Cortex of kidney (tissue), 1 donor: ENCODE measurements around the gene CDH4.

Source experiments
- DNase-seq: peaks from one replicate; lab custom pipeline; 2025; lab: John Stamatoyannopoulos, UW

Gene CDH4

GRCh38 chr20:61608275-61609085 lies 356.4 kb downstream of the CDH4 start:
- no peak for DNase-seq

GRCh38 chr20:61609461-61609860 lies 357.4 kb downstream of the CDH4 start:
- no peak for DNase-seq

DNA sequence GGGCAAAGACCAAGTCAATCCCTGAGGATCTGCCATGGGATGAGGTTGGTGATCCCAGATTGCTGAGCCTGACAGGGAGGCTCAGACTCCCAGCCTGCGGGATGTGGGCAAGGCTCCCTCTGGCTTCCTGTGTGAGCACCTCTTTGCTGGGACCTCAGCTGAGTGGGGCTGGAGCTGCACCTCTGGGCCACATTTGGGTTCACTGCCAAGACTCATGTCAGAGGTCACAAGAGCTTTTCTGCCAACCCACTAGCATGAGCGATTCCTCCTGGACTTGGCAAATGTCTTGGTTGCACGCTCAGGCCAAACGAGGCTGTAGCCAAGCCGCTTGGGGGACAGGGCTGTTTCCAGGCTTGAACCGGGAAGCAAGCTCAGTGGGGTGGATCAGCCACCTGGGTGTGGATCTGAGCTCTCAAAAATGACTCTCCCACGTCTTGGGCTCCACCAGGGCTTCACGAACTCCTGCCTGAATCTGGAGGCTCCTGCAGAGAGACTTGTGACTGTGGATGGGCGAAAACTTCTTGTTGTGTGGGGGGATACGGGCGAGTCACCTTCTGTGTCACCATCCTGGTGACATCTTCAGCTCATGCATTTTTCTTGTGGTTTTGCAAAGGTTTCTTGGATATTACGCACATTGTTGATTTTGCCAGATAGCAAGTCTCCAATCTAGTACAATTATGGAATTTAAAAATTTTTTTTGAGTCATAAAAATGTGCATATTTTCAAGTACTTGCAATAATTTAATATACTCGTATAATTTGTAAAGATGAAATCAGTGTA lies 359.5 kb downstream of the CDH4 start:
- no peak for DNase-seq

GRCh38 chr20:61613917-61614705 lies 362.1 kb downstream of the CDH4 start:
- no peak for DNase-seq

DNA sequence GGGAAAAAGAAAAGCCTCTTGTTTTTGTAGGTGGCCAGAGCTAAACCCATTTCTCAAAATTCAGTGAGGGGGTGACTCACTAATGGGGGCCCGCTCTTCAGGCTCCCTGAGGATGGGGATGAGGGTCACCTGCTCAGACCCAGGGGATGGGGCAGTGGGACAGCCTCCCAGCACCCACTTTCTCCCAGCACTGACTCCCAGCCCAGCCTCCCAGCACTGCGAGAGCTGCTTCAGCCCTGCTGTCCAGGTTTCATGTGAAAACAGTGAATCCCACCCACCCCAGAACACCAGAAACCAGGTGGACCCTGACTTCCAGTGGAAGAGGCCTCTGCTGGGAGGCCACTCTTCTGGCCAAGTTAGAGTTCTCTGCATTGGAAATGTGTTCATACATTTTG lies 362.6 kb downstream of the CDH4 start:
- DNase-seq, result no peak

- DNase-seq, result no peak
Observed at GRCh38 chr20:61615806-61616205, 363.7 kb downstream of the CDH4 start.

GRCh38 chr20:61619751-61620150 lies 367.7 kb downstream of the CDH4 start:
- no peak for DNase-seq

DNA sequence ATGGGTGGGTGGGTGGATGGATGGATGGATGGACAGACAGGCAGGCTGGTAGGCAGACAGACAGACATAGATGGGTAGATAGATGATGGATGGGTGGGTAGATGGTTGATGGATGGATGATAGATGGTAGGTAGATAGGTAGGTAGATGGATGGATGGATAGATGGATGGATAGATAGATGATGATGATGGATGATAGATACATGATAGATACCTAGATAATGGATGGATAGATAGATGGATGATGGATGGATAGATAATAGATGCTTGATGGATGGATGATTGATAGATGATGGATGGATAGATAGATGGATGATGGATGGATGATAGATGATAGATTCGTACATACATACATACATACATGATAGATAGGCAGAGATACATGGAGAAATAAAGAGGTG lies 368.1 kb downstream of the CDH4 start:
- no peak for DNase-seq

DNA sequence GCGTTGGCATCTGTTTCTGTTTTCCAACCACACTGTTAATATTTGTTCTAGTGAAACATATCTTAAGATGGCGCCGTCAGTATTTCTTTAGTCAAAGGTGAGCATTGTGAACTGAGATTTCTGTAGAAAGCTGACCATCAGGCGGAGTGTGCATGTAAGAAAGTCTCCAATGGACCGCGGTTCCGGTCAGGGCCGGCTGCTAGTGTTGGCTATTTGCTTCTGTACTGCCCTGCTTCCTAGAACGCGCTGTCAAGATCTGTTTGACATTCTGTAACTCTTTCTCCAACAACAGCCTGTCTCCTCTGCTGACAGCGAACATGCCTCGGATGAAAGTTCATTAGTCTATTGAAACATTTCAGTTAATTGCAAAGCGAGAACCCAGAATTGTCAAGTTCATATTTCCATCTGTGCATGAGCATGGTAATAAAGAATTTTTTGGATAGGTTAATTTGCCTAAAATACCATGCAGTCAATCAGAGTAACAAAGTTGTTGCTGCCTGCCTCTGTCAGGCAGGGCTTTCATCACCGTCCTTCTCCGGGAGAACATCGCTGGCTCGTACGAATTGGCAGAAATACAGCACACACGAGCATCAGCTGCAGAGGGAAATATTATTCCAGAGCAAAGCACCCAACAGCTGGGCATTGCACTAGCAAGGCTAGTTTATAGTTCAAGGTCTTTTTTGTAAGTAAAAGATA lies 369.1 kb downstream of the CDH4 start:
- DNase-seq, result no peak

DNA sequence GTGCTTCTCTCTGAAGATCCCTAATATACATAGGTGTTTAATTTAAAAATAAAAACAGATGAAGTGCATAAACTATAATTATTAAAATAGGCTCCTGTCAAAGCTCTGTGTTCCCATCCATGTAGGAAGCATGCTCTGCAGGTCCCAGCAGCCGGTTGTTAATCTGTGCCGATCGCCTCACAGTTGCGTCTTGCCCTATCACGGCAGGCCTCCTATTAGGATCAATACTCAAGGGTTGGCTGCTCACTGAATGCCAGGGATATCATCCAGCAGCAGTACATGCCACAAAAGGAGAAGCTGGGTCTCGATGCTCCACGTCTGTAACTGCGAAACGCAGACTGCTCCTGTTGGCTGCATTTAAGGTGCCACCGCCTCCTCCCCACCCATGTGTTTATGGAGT lies 369.8 kb downstream of the CDH4 start:
- DNase-seq, result no peak

DNA sequence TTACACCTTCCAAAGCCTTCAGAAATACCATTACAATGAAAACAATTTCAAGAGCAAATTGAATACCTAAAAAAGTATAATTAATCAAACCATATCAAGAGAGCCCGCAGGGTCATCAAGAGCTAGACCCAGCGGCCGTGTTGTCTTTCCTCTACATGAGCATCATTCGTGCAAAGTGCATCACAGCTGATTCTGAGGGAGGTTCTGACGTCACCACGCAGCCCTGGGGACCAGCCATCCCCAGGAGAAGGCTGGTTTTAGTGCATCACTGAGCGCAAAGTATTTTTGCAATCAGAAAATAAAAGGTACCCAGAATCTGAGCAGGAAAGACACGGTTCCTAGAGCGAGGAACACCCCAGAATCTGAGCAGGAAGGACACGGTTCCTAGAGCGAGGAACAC lies 371.4 kb downstream of the CDH4 start:
- DNase-seq, result no peak

DNA sequence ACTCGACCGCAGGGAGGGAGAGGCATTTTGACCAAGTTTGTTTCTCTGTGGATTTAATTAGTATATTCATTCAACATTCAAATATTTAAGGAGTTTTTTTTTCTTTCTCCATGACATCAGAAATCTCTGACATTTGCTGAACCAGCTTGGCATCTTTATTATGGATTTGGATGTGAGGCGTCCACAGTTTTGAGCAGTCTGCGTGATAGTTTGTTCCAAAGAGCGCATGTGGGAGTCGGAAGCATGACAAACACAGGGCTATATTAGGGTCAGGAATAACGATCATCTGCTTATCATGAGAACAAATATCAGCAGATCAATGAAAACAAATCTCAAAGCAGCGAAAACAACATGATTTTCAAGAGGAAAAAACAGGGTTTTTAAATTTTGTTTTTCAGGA lies 373.2 kb downstream of the CDH4 start:
- no peak for DNase-seq

- DNase-seq, result no peak
Observed at GRCh38 chr20:61626412-61626811, 374.4 kb downstream of the CDH4 start.

GRCh38 chr20:61627791-61628415 lies 375.8 kb downstream of the CDH4 start:
- no peak for DNase-seq

DNA sequence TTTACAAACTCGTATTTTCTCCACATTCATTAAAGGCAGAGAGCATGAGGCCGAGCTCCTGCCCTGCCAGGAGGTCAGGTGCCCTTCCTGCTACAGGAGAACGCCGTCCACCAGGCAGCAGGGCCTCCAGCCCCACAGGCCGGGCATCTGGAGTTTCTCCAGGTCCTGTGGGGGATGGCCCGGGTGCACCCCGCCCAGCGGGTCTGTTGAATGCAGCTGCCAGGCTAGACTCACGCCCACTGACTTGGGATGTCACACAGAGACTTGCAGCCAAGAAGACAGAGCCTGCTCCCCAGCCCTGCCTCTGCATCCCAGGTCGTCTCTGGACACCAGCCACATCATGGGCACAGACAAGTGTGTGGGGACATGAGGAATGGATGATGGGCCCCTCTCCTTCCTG lies 376.4 kb downstream of the CDH4 start:
- no peak for DNase-seq

DNA sequence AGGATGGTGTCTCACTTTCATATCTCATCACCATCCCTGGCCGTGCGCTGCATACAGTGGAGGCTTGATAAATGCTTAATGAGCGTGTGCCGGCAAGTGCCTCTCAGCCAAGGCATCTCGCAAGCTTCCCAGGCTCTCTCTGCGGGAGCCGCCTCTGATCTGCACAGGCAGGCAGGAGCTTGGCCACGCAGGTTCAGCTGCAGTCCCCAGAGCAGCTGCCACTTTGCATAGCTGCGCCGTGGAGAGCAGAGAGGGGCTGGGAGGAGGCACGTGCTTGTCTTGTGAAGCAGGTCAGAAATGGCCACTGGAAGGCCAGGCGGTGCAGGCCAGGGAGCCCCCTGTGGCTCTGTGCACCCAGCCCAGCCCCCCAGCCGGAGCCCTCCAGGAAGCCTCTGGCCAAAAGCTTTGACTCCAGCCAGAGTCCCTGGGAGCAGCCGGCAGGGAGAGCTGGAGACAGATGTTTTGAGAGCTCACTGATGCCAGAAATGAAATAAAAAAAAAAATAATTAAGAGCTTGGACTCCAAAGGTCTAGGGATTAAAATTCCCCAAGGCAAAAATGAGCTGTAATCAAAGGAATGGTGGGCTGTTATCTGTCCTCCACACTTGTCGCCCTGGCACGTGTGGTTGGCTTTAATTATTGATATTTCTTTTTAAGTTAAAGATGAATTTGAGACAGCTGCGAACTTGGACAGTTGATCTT lies 377.0 kb downstream of the CDH4 start:
- DNase-seq, result no peak

DNA sequence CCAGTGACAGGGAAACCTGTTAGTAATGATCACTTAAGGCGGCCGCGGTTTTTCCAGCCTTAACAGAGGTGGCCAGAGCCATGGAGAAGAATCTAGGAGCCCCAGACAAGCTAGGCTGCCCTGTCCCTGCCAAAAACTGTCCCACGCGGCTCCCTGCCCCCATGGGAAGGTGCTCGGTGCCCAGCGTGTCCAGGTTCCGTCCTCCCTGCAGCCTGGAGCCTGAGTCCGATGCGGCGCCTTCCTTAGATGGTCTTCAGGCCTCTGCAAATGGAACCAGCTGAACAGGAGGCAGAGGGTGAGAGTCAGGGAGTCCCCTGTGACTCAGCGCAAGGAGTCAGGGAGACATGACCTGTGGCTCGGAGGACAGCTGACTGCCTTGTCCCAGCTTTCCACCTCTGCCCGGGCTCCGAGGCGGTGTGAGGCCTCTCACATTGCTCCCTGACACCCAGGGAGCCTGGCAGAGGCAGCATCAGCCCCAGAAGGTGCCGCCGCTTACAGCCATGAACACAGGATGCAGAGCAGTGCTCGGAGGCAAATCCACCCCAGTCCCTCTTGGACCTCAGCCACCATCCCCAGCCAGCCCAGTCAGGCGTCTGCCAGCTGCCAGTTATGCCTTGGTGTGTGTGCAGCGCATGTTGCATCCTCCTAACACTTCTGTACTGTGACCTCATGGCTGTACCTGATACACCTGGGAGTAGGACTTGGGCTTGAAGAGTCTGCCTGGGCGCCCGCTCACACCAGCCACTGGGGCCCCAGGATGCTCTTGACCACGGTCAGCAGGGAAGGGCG lies 377.7 kb downstream of the CDH4 start:
- no peak for DNase-seq

- DNase-seq, result no peak
Observed at GRCh38 chr20:61630391-61630650, 378.3 kb downstream of the CDH4 start.

- DNase-seq, result no peak
Observed at GRCh38 chr20:61630816-61631215, 378.8 kb downstream of the CDH4 start.

DNA sequence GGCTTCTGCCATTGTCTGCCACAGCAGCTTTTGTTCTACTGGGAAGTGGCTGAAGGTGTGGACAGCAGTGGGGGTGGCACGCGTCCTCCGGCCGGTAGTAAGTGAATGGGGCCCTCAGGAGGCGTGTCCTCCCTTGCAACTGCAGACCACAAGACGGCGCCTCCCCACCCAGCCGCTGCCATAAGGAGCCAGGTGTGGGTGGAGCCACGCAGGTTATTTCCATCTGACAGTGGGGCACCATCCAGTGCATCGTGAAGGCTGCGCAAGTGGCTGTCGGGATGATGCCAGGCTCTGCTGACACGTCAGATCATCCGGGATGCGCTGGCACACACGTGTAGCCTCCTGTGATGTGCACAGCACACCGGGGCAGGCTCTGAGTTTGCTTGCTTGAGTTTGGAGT lies 379.7 kb downstream of the CDH4 start:
- DNase-seq, result no peak
